Measurements from ENCODE around the gene DCC.

DNA sequence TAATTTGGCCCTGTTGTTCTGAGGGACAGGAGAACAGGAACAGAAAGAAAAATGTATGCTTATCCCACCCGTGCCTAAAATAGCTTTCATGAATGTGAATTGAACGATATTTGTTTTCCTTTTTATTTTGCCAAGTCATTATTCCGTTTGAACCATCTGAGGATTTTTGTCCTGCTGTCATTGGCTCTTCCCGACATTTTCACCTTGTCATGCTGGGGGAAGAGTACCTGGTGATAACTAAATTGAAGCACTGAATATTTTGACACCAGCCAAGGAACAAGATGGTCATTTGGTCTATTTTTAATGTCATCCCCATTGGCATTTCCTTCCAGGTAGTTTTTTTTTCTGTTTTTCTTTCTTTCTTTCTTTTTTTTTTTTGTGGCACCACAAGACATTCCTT, 204.1 kb downstream of the DCC start:
- TF ChIP-seq, protein P1, sequence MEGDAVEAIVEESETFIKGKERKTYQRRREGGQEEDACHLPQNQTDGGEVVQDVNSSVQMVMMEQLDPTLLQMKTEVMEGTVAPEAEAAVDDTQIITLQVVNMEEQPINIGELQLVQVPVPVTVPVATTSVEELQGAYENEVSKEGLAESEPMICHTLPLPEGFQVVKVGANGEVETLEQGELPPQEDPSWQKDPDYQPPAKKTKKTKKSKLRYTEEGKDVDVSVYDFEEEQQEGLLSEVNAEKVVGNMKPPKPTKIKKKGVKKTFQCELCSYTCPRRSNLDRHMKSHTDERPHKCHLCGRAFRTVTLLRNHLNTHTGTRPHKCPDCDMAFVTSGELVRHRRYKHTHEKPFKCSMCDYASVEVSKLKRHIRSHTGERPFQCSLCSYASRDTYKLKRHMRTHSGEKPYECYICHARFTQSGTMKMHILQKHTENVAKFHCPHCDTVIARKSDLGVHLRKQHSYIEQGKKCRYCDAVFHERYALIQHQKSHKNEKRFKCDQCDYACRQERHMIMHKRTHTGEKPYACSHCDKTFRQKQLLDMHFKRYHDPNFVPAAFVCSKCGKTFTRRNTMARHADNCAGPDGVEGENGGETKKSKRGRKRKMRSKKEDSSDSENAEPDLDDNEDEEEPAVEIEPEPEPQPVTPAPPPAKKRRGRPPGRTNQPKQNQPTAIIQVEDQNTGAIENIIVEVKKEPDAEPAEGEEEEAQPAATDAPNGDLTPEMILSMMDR (IDR thresholded peaks at IDR 0.05) = no peak
- no peak for TF ChIP-seq EZH2 (IDR thresholded peaks at IDR 0.05; ENCODE audit: borderline replicate concordance, insufficient read depth, low read depth, low read length, poor library complexity, severe bottlenecking)

Data from B cell (primary cell).